HG03378 (cell line): ENCODE data around the gene NUP42.
"Not testable (repeated sequence)": the region's sequence is repeated elsewhere in the genome, so short reads cannot be mapped to it uniquely, and the experiment has no call there.

Experiments used
- ATAC-seq: cut with Tn5 transposase; IDR thresholded peaks from one replicate; pipeline ENCODE4 v1.9.1; 2021; ENCODE audit warnings: mild to moderate bottlenecking, moderate library complexity; ENCODE audit not compliant: unreplicated experiment

Gene NUP42

DNA sequence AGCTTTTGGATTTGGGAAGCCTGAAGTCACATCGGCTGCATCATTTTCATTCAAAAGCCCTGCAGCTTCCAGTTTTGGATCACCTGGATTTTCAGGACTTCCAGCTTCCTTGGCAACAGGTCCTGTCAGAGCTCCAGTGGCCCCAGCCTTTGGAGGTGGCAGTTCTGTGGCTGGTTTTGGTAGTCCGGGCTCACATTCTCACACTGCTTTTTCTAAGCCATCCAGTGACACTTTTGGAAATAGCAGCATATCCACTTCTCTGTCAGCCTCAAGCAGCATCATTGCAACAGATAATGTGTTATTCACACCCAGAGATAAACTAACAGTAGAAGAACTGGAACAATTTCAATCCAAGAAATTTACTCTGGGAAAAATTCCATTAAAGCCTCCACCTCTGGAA is 18.5 kb downstream of the NUP42 start:
- no peak for ATAC-seq

DNA sequence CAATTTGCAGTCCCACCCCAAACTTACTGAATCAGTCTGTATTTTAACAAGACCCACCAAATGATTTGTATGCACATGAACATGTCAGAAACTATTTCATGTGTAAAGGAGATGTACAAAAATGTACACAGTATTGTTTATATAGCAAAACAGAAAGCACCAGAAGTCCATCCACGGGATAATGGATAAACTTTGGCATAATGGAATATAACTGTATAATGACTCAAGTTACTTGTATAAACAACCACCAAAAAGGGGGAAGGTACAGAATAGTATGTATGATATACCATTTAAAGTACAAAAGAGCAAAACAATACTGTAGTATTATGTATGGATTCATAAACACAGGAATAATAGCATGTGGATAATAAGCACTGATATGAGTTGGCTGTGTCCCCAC is 22.4 kb downstream of the NUP42 start:
- no peak for ATAC-seq

DNA sequence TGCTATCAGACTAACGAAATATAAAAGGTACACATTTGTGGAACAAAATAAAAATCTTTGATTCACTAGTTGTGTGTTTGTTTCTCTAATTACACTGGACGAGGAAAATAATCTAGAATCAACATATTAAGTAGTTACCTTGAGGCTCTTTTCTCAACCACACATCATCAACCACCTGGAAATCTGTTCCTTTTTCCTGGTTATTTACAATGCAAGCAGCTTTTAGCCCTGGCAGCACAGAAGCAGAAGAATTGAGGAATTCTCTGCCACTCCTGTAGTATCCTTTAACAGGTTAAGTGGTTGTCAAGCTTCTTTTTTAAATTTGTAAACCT is 23.7 kb downstream of the NUP42 start:
- ATAC-seq: no peak

DNA sequence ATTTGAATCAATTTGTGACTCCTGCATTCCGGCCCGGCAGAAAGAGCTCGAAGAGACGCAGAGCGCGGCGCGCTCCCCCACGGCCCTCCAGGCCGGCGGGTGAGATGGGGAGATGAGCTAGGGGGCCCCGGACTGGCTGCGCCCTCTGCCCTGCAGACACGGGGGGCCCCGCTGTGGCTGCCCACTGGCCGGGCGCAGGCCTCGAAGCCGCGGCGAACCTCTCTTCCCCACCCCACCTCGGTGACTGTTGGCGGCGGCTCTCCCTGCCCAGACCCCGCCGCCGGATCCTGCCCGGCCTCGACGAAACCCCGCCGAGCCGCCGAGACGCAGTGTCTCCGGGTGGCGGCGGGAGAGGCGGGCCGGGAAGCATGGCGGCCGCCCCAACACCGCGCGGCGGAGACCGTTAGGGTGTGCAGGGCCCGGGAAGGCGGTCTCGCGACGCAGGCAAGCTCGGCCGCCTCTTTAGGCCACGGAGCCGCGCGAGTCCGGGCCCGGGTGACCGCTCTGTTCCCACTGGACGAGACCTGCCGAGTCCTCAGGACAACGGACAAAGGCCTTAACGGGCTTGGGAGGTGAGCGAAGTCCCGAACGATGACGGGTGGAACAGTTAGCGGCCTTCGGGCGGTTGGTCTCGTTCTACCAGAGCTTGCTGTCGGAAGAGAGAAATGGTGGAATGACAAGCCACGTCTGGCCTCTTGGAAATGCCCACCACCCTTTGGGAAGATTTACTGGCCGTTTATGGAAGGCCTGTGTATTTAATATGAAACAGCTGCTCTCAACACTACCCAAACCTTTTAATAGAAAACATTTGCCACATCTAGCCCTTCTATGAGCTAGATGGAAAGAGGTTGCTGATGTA is 24.3 kb downstream of the NUP42 start:
- ATAC-seq: no peak

DNA sequence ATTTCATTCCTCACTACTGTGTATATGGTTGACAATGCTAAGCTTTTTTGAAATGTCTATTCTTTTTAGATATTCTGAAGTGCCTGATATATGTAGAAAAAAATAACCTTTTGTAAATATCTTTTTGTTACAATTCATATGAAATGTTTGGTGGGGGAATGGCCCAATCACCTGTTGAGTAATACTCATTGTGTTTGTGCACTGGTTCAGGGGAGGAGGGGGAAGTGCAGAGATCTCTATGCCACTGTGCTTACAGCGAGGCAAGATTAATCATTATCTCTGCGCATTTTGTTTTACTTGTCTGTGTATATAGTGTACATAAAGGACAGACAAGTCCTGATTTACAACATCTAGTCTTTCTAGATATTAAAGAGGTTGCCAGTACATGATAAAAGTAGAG is 25.2 kb downstream of the NUP42 start:
- no peak for ATAC-seq

DNA sequence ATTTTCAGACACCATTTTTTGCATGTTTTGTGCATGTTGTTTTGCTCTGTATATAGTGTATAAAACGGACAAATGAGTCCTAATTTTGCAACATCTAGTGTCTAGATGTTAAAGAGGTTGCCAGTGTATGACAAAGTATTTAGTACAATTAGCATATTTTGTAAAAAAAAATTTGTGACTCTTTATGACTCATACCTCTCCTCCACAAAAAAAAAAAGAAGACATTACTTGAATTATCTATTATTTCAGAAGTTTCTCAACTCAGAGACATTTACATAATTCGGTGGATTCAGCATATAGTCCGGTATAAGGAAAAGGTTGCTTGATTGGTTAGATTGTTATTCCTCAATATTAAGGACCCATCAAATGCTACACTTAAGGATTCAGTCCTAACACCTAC is 26.0 kb downstream of the NUP42 start:
- ATAC-seq: no peak

DNA sequence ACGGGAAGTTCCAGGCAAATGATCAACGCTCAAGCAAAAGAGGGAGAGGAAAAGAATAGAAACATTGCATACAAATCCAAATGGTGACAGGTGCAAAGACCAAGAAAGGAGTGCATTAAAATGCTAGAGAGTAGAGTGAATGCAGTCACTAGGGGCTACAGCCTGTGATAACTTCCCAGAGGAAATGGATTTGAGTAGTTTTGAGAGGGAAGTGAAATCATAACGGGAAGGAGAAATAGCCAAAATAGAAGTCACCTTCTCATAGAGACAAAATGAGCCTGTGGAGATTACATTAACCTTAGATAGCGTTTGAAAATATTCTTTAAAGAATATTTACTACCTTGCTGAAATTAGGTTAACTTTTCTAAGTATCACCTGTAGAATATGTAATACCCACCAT is 26.5 kb downstream of the NUP42 start:
- no peak for ATAC-seq

DNA sequence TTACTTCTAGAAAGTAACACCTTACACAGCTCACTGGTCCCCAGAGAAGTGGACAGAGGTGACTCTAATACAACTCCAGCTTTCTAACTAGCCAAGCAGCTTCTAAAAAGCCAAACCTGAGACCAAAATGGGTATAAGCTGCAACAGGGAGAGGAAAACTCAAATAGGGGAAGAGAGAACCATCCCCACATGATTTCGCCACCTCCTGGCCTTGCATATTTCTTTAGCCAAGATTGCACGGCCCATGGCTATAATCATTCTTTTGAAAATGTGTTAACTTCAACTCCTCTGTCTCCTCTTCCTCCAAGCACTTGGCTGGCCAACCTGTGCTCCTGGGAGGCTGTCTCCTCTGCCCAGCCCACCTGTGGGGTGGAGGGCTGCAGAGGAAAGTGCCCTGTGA is 28.7 kb downstream of the NUP42 start:
- no peak for ATAC-seq

DNA sequence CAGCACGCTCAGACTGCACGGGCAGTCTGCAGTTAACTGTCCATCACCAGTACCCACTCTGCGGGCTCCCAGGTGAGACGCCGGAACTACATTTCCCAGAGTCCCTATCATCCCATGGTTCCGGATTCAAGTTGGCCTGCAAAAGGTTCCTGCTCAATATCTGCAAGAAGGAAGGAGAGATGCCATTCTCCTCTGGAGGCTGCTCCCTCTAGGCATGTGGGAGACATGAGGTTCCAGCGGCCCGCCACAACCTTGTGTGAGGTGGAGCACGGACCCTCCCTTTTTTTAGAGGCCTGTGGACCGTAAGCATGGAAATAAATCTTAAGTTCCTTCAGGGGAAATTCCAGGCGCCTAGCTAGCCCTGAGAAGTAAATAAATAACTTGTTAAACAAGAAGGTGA is 29.7 kb downstream of the NUP42 start:
- ATAC-seq: no peak

DNA sequence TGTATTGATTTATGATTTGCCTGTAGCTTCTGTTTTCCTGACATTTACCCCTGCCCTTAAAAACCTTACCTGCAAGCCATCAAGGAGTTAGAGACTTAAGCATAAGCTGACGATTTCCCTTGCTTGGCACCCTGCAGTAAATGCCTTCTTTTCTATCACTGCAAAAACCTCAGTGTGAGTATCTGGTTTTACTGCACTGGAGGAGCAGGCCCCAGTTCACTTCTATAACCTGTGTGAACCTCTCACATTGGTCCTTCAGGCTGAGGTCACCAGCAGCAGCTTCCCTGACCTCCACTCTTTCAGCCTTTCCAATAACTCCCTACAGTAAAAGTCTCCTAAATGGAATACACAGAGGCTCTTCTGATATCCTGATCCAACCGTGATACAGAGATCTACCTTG is 30.5 kb downstream of the NUP42 start:
- no peak for ATAC-seq

DNA sequence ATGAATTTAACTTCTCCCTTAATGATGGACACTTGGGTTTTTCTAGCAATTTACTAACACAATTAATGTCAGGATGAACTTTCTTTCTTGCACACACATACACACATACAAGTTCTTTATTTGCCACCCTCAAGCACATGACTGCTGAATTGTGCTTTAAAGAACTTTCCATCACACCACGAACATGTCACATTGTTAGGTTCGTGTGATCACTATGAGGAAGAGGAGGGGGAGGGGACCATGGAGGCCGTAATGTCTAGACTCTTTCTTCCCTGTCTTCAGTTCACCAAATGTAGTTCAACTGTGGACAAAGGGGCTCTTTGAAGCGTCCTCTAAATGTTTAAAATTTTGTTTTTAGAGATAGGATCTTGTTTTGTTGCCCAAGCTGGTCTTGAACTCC is 31.0 kb downstream of the NUP42 start:
- no peak for ATAC-seq

DNA sequence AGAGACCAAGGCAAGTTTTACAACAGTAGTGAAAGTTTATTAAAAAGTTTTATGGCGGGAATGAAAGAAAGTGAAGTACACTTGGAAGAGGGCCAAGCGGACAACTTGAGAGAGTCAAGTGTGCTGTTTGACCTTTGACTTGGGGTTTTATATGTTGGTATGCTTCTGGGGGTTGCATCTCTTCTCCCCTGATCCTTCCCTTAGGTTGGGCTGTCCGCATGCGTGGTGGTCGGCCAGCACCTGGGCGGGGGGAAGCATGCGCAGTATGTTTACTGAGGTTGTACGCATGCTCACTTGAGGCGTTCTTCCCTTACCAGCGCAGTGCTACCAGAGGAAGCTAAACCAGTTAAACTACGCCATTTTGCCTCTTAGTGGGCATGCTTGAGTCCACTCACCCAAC is 31.9 kb downstream of the NUP42 start:
- ATAC-seq: no peak

DNA sequence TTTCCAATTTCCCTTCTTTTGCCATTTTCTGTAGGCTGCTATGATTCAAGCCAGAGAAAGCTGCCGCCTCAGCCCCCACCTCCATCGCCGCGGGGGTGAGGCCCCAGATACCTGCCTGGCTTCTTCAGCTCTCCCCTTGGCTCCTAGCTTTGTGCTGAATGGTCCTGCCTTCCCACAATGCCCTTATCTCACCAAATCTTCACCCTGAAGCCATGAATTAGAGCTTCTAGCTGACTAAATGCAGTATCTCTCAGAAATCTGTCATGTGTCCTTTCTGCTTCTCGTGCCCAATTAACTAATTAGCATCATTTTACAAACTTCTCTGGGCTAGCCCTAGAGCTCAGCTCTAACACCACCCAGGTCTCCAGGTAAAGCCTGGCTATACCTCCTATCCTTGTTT is 32.6 kb downstream of the NUP42 start:
- ATAC-seq: no peak

DNA sequence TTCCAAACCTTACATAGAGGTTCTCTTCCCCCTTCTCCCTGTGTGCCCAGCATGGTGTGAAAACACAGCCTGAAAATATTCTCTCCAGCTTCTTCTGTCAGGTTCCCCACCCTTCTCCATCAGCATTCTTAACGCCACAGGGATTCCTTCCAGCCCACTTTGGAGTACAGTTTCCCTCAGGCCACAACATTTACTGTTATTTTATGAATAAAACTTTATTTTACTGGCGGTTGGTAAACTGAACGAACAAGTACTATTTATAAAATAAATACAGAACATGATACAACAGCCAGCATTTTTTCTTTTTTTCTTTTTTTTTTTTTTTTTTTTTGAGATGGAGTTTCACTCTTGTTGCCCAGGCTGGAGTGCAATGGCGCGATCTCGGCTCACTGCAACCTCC is 33.1 kb downstream of the NUP42 start:
- no peak for ATAC-seq

DNA sequence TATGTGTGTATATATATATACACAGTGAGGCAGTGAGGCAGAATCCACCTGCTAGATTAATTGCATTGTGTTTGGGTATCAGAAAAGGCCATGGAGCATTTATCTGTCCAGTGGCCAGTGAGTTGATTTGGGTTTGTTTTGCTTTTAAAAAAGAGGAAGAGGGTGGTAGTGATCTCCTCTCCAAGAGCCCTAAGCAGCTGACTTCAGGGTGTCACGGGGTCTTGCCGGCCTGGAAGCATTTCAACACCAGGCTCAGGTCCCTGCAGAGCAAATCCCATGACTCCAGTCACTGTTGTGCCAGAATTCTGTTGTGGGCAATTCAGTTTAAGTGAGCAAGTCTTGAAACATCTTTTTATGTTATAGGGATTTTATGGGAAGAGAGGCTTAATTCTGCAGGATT is 34.2 kb downstream of the NUP42 start:
- ATAC-seq: no peak

DNA sequence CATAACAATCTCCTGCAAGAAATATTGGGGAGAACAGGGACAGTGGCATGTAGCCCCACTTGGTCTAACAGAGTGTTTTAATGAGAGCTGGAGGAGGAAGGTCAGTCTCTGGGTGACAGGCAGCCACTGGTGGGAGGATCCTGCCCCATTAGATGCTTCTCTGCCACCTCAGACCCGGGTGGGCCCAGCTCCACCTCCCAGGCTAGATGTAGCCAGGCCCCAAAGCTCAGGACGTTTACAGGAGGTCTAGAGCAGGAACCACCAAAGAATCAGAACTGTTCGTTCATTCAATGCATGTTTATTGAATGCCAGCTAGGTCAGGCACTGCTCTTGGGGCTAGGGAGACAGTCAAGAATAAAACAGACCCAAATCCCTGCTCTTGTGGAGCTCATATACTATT is 36.3 kb downstream of the NUP42 start:
- ATAC-seq: no peak

DNA sequence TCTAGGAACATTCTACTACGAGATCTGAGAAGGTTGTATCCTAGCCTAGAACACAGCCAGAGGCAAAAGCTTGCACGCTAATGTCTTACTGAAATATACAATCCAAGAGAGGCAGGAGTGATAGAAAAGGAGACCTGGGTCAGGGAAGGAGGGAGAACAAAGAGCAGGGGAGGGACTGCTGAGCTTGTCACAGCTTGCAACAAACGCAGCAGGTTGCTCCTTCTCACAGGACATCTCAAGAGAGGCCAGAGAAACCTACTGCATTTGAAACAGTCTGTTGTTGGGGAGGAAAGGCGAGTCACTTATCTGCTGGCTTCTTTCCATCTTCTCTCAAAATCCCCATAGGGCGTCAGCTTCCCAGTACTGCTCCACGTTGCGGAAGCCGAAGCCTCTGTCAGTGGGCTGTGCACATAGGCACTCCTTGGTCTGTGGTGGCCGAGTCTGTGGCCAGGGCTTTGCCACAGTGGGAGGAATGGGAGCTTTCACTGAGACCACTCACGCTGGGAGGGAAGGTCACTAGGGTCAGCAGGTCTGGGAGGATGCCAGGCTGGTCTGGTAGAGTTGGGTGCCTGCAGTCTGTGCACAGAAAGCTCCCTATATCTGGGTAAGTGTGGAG is 39.0 kb downstream of the NUP42 start:
- no peak for ATAC-seq

DNA sequence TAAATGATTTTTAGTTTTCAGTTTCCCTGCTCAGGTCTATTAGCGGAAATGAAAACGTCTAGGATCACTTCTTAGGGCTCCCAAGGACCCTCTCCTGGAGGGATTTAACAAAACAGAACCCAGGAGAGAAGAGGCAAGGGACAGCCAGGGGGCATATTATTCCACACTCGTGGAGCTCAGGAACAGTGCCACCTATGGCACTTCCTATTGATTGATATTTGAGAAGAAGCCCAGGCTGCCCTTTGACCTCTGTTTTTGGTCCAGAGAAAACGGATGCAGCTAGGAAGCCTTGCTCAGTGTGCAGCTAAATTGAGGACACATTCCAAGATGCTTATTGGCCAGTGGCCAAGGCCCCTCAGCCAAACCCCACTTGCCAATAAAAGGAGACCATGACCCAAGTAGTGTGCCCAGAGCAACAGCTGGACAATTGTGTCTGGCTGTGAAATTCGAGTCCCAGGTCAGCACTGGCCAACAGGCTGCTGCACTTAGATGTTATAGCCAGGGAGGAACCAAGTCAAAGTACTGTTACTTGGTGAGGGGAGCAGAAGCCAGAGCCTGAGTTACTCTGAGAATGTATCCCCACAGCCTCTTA is 40.7 kb downstream of the NUP42 start:
- no peak for ATAC-seq

DNA sequence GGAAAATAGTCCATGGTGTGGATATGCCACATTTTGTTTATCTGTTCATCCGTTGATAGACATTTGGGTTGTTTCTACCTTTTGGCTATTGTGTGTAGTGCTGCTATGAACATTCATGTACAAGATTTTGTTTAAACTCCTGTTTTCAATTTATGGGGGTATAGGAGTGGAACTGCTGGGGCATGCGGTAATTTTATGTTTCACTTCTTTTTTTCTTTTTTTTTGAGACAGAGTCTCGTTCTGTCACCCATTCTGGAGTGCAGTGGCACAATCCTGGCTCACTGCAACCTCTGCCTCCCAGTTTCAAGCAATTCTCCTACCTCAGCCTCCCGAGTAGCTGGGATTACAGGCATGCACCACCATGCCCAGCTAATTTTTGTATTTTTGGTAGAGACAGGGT is 42.5 kb downstream of the NUP42 start:
- ATAC-seq: not testable (repeated sequence)

DNA sequence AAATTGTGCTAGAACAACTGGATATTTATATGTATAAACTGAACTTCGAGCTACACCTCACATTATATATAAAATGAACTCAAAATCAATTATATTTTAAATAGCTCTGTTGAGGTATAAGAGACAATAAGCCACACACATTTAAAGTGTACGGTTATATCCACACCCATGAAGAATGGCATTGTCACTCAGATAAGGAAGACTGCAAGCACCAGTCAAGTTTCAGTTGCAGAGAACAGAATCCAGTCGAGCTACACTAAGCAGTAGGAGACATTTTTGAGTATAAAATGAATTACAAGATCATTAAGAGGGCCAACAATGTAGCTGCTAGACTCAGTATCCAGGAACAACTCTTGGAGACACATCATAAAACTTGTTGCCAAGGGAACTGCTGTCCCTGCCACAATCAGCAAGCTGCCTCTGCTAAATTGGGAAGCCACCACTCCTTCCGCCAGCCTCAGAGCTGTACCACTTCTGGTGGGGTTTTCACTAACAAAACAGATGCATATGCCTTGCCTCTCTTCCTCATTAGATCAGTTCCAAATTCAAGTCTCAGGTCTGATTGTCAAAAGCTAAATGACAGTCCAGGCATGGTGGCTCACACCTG is 45.1 kb downstream of the NUP42 start:
- no peak for ATAC-seq

DNA sequence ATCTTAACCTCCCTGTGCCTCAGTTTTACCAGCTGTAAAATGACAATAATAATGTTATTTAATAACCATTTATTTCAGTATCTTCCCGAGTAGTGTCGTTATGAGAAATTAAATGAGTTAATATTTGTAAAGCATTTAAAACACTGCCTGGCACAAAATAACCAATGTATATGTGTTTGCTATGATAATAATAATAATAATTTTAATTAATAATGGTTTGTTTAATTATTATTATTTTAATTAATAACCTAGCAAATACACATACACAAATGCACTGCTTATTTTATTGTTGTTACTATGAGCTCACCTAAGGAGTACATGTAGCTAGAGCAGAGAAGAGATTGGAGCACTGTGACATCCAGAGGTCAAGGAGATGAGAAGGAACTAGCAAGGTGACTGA is 46.6 kb downstream of the NUP42 start:
- ATAC-seq: no peak

DNA sequence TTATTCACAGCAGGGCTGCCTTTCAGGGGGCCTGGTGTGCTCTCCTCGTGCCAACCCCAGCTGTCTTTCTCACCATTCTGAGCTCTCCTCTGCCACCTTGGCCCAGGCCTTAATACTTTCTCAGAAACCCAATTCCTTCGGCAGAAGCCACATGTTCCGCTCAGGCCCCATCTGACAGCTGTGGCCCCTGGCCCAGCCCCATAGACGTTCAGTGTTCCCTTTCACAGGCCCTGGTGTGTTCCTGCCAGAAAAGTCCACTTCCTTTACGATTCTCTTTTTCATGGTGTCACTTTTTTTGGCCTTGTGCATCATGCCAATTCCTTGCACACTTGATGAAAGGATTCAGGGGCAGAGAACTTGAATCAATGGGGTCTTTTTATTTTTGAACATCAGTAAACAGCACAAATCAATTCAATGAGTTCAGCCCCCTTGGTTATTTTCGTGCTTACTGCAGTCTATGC is 48.8 kb downstream of the NUP42 start:
- ATAC-seq: no peak
